ENCODE measurements around the gene EPN1. TPM values are rescaled to one million over a fixed set of nuclear protein-coding genes. Genes with fewer than 3 reads are reported as not detected.

EPN1 gene
- polyA plus RNA-seq, 1 of the 3 experiments (the other 2 are of a cell fraction) = 134 TPM

DNA sequence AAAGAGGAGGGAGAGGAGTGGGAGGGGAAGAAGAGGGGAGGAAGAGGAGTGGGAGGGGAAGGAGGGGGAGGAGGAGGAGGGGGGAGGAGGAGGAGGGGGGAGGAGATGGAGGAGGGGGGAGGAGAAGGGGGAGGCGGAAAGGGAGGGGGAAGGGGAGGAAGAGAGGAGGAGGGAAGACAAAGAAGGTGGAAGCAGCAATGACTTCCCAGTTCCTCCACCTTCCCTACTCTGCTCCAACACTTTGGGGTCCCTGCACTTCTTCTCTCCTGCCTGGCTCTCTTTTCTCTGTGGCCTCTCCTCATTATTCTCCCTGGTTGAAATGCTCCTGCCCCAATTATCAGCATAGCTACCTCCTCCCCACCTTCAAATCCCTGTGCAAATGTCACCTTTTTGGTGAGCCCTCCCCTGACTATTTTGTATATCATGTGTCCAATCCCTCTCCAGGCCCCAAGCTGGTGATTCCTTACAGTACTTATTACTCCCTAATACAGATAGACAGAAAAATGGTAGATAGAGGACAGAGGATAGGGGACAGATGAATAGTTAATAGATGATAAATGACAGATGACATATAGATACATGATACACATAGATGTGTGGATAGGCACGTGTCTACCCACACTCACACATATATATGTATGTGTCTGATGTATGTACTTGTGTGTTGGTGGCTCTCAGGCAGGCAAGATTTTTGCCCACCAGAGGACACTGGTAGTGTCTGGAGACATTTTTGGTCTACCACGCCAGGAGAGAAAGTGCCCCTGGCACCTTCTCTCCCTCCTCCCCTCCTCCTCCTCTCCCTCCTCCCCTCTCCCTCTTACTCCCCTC is 38.0 kb downstream of the EPN1 start:
- Histone ChIP-seq H3K9me2 (no peaks in the 10 kb centered on the region), H3K9me3 (no peaks in the 10 kb centered on the region), H3F3A (replicated peaks; ENCODE audit: insufficient read depth) (peaks cover 4% of the 10 kb centered on the region), H4K20me1 (ENCODE audit: insufficient read depth) (no peaks in the 10 kb centered on the region), H3K36me3 (replicated peaks in 1 of 2; ENCODE audit: control insufficient read depth in 1 of 2, insufficient read depth in 2 of 2, low read length in 1 of 2) (no peaks in the 10 kb centered on the region), H3K27me3 (ENCODE audit: insufficient read depth) (peaks cover 45% of the 10 kb centered on the region), H2AFZ (ENCODE audit: low read depth) (no peak overlapping the region), H3K4me2 (no peak overlapping the region), H3K4me3 (ENCODE audit: low read depth in 2 of 2, low read length in 1 of 2) (no peak overlapping the region), H3K4me1 (ENCODE audit: control insufficient read depth in 1 of 2, insufficient read depth in 2 of 2, low read depth in 1 of 2, low read length in 1 of 2) (no peaks in the 10 kb centered on the region), H3K27ac (ENCODE audit: low read depth in 2 of 2, low read length in 1 of 2) (no peak overlapping the region), H3K9ac (no peak overlapping the region), H3K79me2 (ENCODE audit: insufficient read depth) (no peaks in the 10 kb centered on the region)
- ChIA-PET CTCF (interaction anchor here (1.4 kb wide), 1 partner anchor 9 kb away, joined by 3 read pairs; no protein-coding TSS in a partner anchor), POLR2A (no interaction called here)
- WGBS (ENCODE audit: low lambda C conversion rate) = 9% methylated on average over 3 of the region's 3 CpGs
- TF ChIP-seq NFIC (IDR thresholded peaks at IDR 0.05; ENCODE audit: borderline replicate concordance) (no peak), GABPA (IDR thresholded peaks at IDR 0.05; ENCODE audit: low read depth) (no peak), POLR2AphosphoS5 (IDR thresholded peaks at IDR 0.05; ENCODE audit: low read depth, low read length) (no peak), FOXJ3 (CRISPR knock-in tag; IDR thresholded peaks at IDR 0.05) (no peak), RCOR1 (IDR thresholded peaks at IDR 0.05; ENCODE audit: low read length) (no peak)
- TF ChIP-seq, protein P1, sequence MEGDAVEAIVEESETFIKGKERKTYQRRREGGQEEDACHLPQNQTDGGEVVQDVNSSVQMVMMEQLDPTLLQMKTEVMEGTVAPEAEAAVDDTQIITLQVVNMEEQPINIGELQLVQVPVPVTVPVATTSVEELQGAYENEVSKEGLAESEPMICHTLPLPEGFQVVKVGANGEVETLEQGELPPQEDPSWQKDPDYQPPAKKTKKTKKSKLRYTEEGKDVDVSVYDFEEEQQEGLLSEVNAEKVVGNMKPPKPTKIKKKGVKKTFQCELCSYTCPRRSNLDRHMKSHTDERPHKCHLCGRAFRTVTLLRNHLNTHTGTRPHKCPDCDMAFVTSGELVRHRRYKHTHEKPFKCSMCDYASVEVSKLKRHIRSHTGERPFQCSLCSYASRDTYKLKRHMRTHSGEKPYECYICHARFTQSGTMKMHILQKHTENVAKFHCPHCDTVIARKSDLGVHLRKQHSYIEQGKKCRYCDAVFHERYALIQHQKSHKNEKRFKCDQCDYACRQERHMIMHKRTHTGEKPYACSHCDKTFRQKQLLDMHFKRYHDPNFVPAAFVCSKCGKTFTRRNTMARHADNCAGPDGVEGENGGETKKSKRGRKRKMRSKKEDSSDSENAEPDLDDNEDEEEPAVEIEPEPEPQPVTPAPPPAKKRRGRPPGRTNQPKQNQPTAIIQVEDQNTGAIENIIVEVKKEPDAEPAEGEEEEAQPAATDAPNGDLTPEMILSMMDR (IDR thresholded peaks at IDR 0.05) = no peak
- no peak for DNase-seq

DNA sequence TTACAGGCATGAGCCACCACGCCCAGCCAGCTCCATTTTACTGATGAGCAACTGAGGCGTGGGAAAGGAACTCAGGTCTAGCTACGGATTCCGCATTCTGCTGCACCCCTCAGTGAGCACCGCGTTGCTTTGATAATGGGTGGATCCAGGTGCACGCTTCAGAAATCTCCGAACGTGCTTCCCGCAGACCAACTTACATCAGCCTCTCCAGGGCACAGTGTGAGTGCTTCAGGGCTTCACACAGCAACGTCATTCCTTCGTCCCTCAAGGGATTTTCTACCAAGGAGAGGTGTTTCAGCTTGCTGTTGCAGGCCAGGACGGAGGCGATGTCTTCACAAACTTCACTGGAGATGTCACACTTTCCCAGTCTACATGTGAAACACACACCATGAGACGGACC is 41.5 kb downstream of the EPN1 start:
- Histone ChIP-seq H3F3A (replicated peaks; ENCODE audit: insufficient read depth) (no peaks in the 10 kb centered on the region), H3K27ac (ENCODE audit: low read depth in 2 of 2, low read length in 1 of 2) (no peak overlapping the region), H3K9me3 (no peaks in the 10 kb centered on the region), H4K20me1 (ENCODE audit: insufficient read depth) (no peaks in the 10 kb centered on the region), H3K4me1 (ENCODE audit: control insufficient read depth in 1 of 2, insufficient read depth in 2 of 2, low read depth in 1 of 2, low read length in 1 of 2) (no peaks in the 10 kb centered on the region), H3K4me3 (ENCODE audit: low read depth in 2 of 2, low read length in 1 of 2) (no peak overlapping the region), H3K79me2 (ENCODE audit: insufficient read depth) (no peaks in the 10 kb centered on the region), H3K9ac (no peak overlapping the region), H3K36me3 (replicated peaks in 1 of 2; ENCODE audit: control insufficient read depth in 1 of 2, insufficient read depth in 2 of 2, low read length in 1 of 2) (no peaks in the 10 kb centered on the region), H3K4me2 (no peak overlapping the region), H2AFZ (ENCODE audit: low read depth) (no peak overlapping the region), H3K9me2 (no peaks in the 10 kb centered on the region), H3K27me3 (ENCODE audit: insufficient read depth) (peaks cover 55% of the 10 kb centered on the region; the same call in 1 of the 2 replicates)
- ChIA-PET POLR2A (no interaction called here), CTCF (interaction anchor here (0.9 to 1.4 kb wide), 2 partner anchors 12 to 16 kb away, joined by 3 to 8 read pairs; no protein-coding TSS in a partner anchor)
- DNase-seq = no peak
- 33% methylated on average over 15 of the region's 15 CpGs for WGBS (ENCODE audit: low lambda C conversion rate)
- TF ChIP-seq FOSL2 (IDR thresholded peaks at IDR 0.05; ENCODE audit: borderline replicate concordance, low read depth) = no peak
- TF ChIP-seq RAD21 (IDR thresholded peaks at IDR 0.05; ENCODE audit: low read length) = no peak
- TF ChIP-seq MXI1 (IDR thresholded peaks at IDR 0.05; ENCODE audit: low read depth, low read length) = no peak
- no peak for TF ChIP-seq NFIC (IDR thresholded peaks at IDR 0.05; ENCODE audit: borderline replicate concordance)
- no peak for TF ChIP-seq FOXM1 (IDR thresholded peaks at IDR 0.05; ENCODE audit: low read depth)
- TF ChIP-seq ELF1 (IDR thresholded peaks at IDR 0.05) = no peak
- TF ChIP-seq MEF2A (IDR thresholded peaks at IDR 0.05; ENCODE audit: borderline replicate concordance, low read depth) = no peak
- no peak for TF ChIP-seq CHD2 (IDR thresholded peaks at IDR 0.05; ENCODE audit: low read length, partially characterized antibody)
- TF ChIP-seq, protein P2, sequence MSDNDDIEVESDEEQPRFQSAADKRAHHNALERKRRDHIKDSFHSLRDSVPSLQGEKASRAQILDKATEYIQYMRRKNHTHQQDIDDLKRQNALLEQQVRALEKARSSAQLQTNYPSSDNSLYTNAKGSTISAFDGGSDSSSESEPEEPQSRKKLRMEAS (IDR thresholded peaks at IDR 0.05; ENCODE audit: low read depth) = no peak
- TF ChIP-seq EP300 (IDR thresholded peaks at IDR 0.05; ENCODE audit: borderline replicate concordance in 1 of 2, low read depth in 1 of 2, low read length in 1 of 2) = no peak
- TF ChIP-seq RCOR1 (IDR thresholded peaks at IDR 0.05; ENCODE audit: low read length) = no peak
- no peak for TF ChIP-seq SMC3 (IDR thresholded peaks at IDR 0.05; ENCODE audit: low read depth, low read length)
- no peak for TF ChIP-seq EZH2phosphoT487 (IDR thresholded peaks at IDR 0.05; ENCODE audit: borderline replicate concordance, low read depth)
- TF ChIP-seq TCF12 (IDR thresholded peaks at IDR 0.05) = no peak
- TF ChIP-seq ZBTB33 (IDR thresholded peaks at IDR 0.05; ENCODE audit: borderline replicate concordance, low read depth) = no peak
- no peak for TF ChIP-seq YY1 (IDR thresholded peaks at IDR 0.05; ENCODE audit: low read depth)
- no peak for TF ChIP-seq RXRA (IDR thresholded peaks at IDR 0.05; ENCODE audit: borderline replicate concordance, low read depth)
- no peak for TF ChIP-seq NRF1 (IDR thresholded peaks at IDR 0.05; ENCODE audit: low read depth, low read length)

Measured in SK-N-SH (cell line).